Activated T-helper 2 cell treated with anti-CD3 and anti-CD28 coated beads, Interferon-gamma antibody, Interleukin-2, Interleukin-4, amounts not matched to agents 10 μg/mL and 5 μg/mL and 100 μg/mL, durations not matched to agents 14 hours and 24 hours and 36 hours (primary cell): ENCODE results near the gene IGSF21. TPM values are rescaled to one million over a fixed set of nuclear protein-coding genes. Genes with fewer than 3 reads are reported as not detected.

Source experiments
- DNase-seq: peaks from one replicate; pipeline ENCODE4 v3.0.0; 2021; ENCODE audit warnings: low spot score
- H3K27ac Mint-ChIP-seq: one replicate; pipeline ENCODE4 v1.8.0; 2021; ENCODE audit warnings: mixed read lengths
- H3K27me3 Mint-ChIP-seq: one replicate; pipeline ENCODE4 v1.8.0; 2021; ENCODE audit warnings: low read depth, mixed read lengths
- H3K36me3 Mint-ChIP-seq: one replicate; pipeline ENCODE4 v1.8.0; 2021; ENCODE audit warnings: low read depth, mixed read lengths
- H3K4me1 Mint-ChIP-seq: one replicate; pipeline ENCODE4 v1.8.0; 2021; ENCODE audit warnings: low read depth, mixed read lengths
- H3K4me3 Mint-ChIP-seq: one replicate; pipeline ENCODE4 v1.8.0; 2021; ENCODE audit warnings: low read depth, mild to moderate bottlenecking, moderate library complexity, mixed read lengths
- H3K9me3 Mint-ChIP-seq: one replicate; pipeline ENCODE4 v1.8.0; 2021; ENCODE audit warnings: mixed read lengths
- intact Hi-C: fragments of 100-400 bp; cut with micrococcal nuclease; formaldehyde crosslinking; loops from one replicate; pipeline ENCODE4 v1.15.1; 2023
- total RNA-seq: library from RNA; stranded (reverse); gene quantifications from 2 replicates; pipeline ENCODE4 v1.2.3, GENCODE V29; 2022

The IGSF21 gene
- total RNA-seq, 1 donor from 2014 or later: not detected

GRCh38 chr1:18387307-18387706, 279.7 kb downstream of the IGSF21 start:
- no peak for DNase-seq
- Mint-ChIP-seq H3K27ac (no peak overlapping the region), H3K4me1 (no peaks in the 10 kb centered on the region), H3K27me3 (peaks cover 11% of the 10 kb centered on the region), H3K9me3 (no peaks in the 10 kb centered on the region), H3K36me3 (no peaks in the 10 kb centered on the region), H3K4me3 (no peak overlapping the region)
- intact Hi-C loops: no loop called here

- intact Hi-C loops: no loop called here
- Mint-ChIP-seq H3K4me3 (no peak overlapping the region), H3K9me3 (no peaks in the 10 kb centered on the region), H3K27me3 (peaks cover 2% of the 10 kb centered on the region), H3K4me1 (no peaks in the 10 kb centered on the region), H3K36me3 (no peaks in the 10 kb centered on the region), H3K27ac (no peak overlapping the region)
- DNase-seq: no peak
Measured at GRCh38 chr1:18390953-18391352, 283.4 kb downstream of the IGSF21 start.

GRCh38 chr1:18394563-18395156, 287.1 kb downstream of the IGSF21 start:
- no peak overlapping the region for H3K27ac Mint-ChIP-seq
- H3K27me3 Mint-ChIP-seq: no peaks in the 10 kb centered on the region
- H3K36me3 Mint-ChIP-seq: no peaks in the 10 kb centered on the region
- no peak for DNase-seq
- intact Hi-C loops: no loop called here
- H3K9me3 Mint-ChIP-seq: no peaks in the 10 kb centered on the region
- no peaks in the 10 kb centered on the region for H3K4me1 Mint-ChIP-seq
- no peak overlapping the region for H3K4me3 Mint-ChIP-seq

- Mint-ChIP-seq H3K9me3 (no peaks in the 10 kb centered on the region), H3K4me3 (no peak overlapping the region), H3K27ac (no peak overlapping the region), H3K36me3 (no peaks in the 10 kb centered on the region), H3K4me1 (no peaks in the 10 kb centered on the region), H3K27me3 (no peaks in the 10 kb centered on the region)
- DNase-seq: no peak
- intact Hi-C loops: no loop called here
Measured at GRCh38 chr1:18396247-18396980, 288.8 kb downstream of the IGSF21 start.

- Mint-ChIP-seq H3K27me3 (no peaks in the 10 kb centered on the region), H3K27ac (no peak overlapping the region), H3K9me3 (no peaks in the 10 kb centered on the region), H3K4me1 (no peaks in the 10 kb centered on the region), H3K36me3 (no peaks in the 10 kb centered on the region), H3K4me3 (no peak overlapping the region)
- intact Hi-C loops: no loop called here
- no peak for DNase-seq
Measured at GRCh38 chr1:18397641-18398040, 290.0 kb downstream of the IGSF21 start.

GRCh38 chr1:18398791-18399530, 291.4 kb downstream of the IGSF21 start:
- Mint-ChIP-seq H3K4me3 (no peak overlapping the region), H3K36me3 (no peaks in the 10 kb centered on the region), H3K4me1 (no peaks in the 10 kb centered on the region), H3K27me3 (no peaks in the 10 kb centered on the region), H3K27ac (no peak overlapping the region), H3K9me3 (no peaks in the 10 kb centered on the region)
- DNase-seq: no peak
- intact Hi-C loops: no loop called here

GRCh38 chr1:18400347-18401102, 292.9 kb downstream of the IGSF21 start:
- Mint-ChIP-seq H3K4me3 (no peak overlapping the region), H3K36me3 (no peaks in the 10 kb centered on the region), H3K27ac (no peak overlapping the region), H3K4me1 (no peaks in the 10 kb centered on the region), H3K9me3 (no peaks in the 10 kb centered on the region), H3K27me3 (no peaks in the 10 kb centered on the region)
- intact Hi-C loops: no loop called here
- no peak for DNase-seq

GRCh38 chr1:18401921-18402320, 294.3 kb downstream of the IGSF21 start:
- no peaks in the 10 kb centered on the region for H3K4me1 Mint-ChIP-seq
- DNase-seq: no peak
- H3K9me3 Mint-ChIP-seq: no peaks in the 10 kb centered on the region
- intact Hi-C loops: no loop called here
- no peaks in the 10 kb centered on the region for H3K27me3 Mint-ChIP-seq
- no peak overlapping the region for H3K4me3 Mint-ChIP-seq
- H3K27ac Mint-ChIP-seq: no peak overlapping the region
- no peaks in the 10 kb centered on the region for H3K36me3 Mint-ChIP-seq

- no peaks in the 10 kb centered on the region for H3K27me3 Mint-ChIP-seq
- no peaks in the 10 kb centered on the region for H3K4me1 Mint-ChIP-seq
- no peak overlapping the region for H3K4me3 Mint-ChIP-seq
- no peaks in the 10 kb centered on the region for H3K9me3 Mint-ChIP-seq
- no peak for DNase-seq
- no peaks in the 10 kb centered on the region for H3K36me3 Mint-ChIP-seq
- intact Hi-C loops: no loop called here
- H3K27ac Mint-ChIP-seq: no peak overlapping the region
Measured at GRCh38 chr1:18404460-18404859, 296.9 kb downstream of the IGSF21 start.

GRCh38 chr1:18407166-18408045, 299.8 kb downstream of the IGSF21 start:
- peaks cover 12% of the 10 kb centered on the region for H3K9me3 Mint-ChIP-seq
- no peaks in the 10 kb centered on the region for H3K27me3 Mint-ChIP-seq
- no peak for DNase-seq
- H3K4me1 Mint-ChIP-seq: no peaks in the 10 kb centered on the region
- H3K36me3 Mint-ChIP-seq: no peaks in the 10 kb centered on the region
- H3K27ac Mint-ChIP-seq: no peak overlapping the region
- intact Hi-C loops: no loop called here
- H3K4me3 Mint-ChIP-seq: no peak overlapping the region

- no peaks in the 10 kb centered on the region for H3K27me3 Mint-ChIP-seq
- no peak for DNase-seq
- peaks cover 12% of the 10 kb centered on the region for H3K9me3 Mint-ChIP-seq
- H3K36me3 Mint-ChIP-seq: no peaks in the 10 kb centered on the region
- intact Hi-C loops: no loop called here
- no peak overlapping the region for H3K27ac Mint-ChIP-seq
- H3K4me1 Mint-ChIP-seq: no peaks in the 10 kb centered on the region
- no peak overlapping the region for H3K4me3 Mint-ChIP-seq
Measured at GRCh38 chr1:18408656-18409370, 301.2 kb downstream of the IGSF21 start.
